Stimulated activated memory B cell treated with anti-CD40 and anti-IgM and Interleukin-4, amounts not matched to agents 10 μg/mL and 1 μg/mL and 100 μg/mL, for 72 hours (primary cell): ENCODE results near the gene OR4F17.
"Not testable (repeated sequence)": the region's sequence is repeated elsewhere in the genome, so short reads cannot be mapped to it uniquely, and the experiment has no call there.

Source experiments
- ATAC-seq: fragments of 150-1000 bp; cut with Tn5 transposase; 2 replicates; pipeline ENCODE4 v1.10.0; 2021
- H3K27ac Mint-ChIP-seq: one replicate; pipeline ENCODE4 v1.8.0; 2022; ENCODE audit warnings: mild to moderate bottlenecking, mixed read lengths
- H3K27me3 Mint-ChIP-seq: one replicate; pipeline ENCODE4 v1.8.0; 2022; ENCODE audit warnings: mixed read lengths
- H3K36me3 Mint-ChIP-seq: one replicate; pipeline ENCODE4 v1.8.0; 2022; ENCODE audit warnings: mixed read lengths
- H3K4me1 Mint-ChIP-seq: one replicate; pipeline ENCODE4 v1.8.0; 2022; ENCODE audit warnings: mixed read lengths
- H3K4me3 Mint-ChIP-seq: one replicate; pipeline ENCODE4 v1.8.0; 2022; ENCODE audit warnings: mild to moderate bottlenecking, moderate library complexity, mixed read lengths
- H3K9me3 Mint-ChIP-seq: one replicate; pipeline ENCODE4 v1.8.0; 2022; ENCODE audit warnings: mixed read lengths

OR4F17 gene

DNA sequence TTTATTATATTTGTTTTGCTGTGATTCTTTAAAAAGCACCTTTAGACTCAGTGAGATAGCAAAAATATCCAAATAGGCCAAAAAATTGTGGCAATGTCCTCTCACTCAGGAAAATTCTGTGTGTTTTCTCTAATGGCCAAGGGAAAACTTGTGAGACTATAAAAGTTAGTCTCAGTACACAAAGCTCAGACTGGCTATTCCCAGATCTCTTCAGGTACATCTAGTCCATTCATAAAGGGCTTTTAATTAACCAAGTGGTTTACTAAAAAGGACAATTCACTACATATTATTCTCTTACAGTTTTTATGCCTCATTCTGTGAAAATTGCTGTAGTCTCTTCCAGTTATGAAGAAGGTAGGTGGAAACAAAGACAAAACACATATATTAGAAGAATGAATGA, at the start of gene OR4F17:
OR4F17 (plus strand) TSS at position 301 of the 400 bp plus-strand sequence. CDS start 3,575 bp downstream, outside the sequence.
- not testable (repeated sequence) for ATAC-seq, H3K27ac Mint-ChIP-seq, H3K4me1 Mint-ChIP-seq, H3K36me3 Mint-ChIP-seq, H3K27me3 Mint-ChIP-seq, H3K4me3 Mint-ChIP-seq, H3K9me3 Mint-ChIP-seq

DNA sequence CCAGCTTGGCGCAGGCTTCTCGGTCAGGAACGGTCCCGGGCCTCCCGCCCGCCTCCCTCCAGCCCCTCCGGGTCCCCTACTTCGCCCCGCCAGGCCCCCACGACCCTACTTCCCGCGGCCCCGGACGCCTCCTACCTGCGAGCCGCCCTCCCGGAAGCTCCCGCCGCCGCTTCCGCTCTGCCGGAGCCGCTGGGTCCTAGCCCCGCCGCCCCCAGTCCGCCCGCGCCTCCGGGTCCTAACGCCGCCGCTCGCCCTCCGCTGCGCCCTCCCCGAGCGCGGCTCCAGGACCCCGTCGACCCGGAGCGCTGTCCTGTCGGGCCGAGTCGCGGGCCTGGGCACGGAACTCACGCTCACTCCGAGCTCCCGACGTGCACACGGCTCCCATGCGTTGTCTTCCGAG, 36.1 kb upstream of the OR4F17 start:
- H3K9me3 Mint-ChIP-seq, H3K4me1 Mint-ChIP-seq, H3K4me3 Mint-ChIP-seq, H3K27me3 Mint-ChIP-seq, H3K36me3 Mint-ChIP-seq, ATAC-seq, H3K27ac Mint-ChIP-seq: not testable (repeated sequence)

DNA sequence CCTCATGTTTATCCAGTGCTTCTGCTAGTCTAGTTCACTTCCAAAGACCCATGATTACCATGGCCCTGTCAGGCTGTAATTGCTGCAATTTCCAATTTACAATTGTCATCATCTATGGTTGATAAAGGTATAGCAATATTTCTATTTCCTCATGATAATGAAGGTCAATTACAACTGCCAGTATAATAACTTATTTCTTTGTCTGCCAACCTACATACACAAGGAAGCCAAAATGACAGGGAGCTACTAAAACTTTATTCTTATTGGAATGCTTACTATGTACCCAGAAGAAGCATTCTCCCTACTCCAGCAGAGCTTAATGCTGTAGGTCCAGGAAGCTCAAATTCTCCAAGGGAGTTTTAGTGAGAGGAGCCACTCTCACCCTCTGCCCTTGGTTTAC, 24.0 kb upstream of the OR4F17 start:
- ATAC-seq, H3K4me1 Mint-ChIP-seq, H3K27ac Mint-ChIP-seq, H3K36me3 Mint-ChIP-seq, H3K9me3 Mint-ChIP-seq, H3K27me3 Mint-ChIP-seq, H3K4me3 Mint-ChIP-seq: not testable (repeated sequence)

DNA sequence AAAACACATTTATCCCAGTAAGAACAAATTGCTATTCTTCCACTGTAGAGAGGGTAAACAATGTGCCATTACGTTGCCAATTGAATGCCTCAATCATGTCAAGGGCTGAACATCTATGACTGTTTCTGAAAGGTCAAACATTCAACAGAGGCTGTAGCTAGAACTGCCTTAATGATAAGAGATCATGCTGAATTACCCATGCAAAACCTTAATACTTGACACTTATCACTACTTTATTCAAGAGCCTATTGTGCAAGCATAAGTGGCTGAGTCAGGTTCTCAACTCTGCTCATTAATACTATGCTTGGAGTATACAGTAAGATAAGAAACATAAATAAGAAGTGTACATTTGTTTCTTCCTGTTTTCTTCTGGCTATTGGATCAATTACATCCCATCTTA, 23.3 kb upstream of the OR4F17 start:
- not testable (repeated sequence) for H3K4me1 Mint-ChIP-seq, H3K4me3 Mint-ChIP-seq, ATAC-seq, H3K27ac Mint-ChIP-seq, H3K36me3 Mint-ChIP-seq, H3K9me3 Mint-ChIP-seq, H3K27me3 Mint-ChIP-seq

DNA sequence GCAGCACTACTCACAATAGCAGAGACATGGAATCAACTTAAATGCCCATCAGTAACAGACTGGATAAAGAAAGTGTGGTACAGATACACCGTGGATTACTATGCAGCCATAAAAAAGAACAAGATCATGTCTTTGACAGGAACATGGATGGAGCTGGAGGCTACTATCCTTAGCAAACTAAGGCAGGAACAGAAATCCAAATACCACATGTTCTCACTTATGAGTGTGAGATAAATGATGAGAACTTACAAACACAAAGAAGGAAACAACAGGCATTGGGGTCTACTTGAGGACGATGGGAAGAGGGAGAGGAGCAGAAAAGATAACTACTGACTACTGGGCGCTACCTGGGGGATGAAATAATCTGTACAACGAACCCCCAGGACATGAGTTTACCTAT, 16.2 kb upstream of the OR4F17 start:
- H3K4me3 Mint-ChIP-seq, ATAC-seq, H3K27me3 Mint-ChIP-seq, H3K36me3 Mint-ChIP-seq, H3K9me3 Mint-ChIP-seq, H3K4me1 Mint-ChIP-seq, H3K27ac Mint-ChIP-seq: not testable (repeated sequence)

DNA sequence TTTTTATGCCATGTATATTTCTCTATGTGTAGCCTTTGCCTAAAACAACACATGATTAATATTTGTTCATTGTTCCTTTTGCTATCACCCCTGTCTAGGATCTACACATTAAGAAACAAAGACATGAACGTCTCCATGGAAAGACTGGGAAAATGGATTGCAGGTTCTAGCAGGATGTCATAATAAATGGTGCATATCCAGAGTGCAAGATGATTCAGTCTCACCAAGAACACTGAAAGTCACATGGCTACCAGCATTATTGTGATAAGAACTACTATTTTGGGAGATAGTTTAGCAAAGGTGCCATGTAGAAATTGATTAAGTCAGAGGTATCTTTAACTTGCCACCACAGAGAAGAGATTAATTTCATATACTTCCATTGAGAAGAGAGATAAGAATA, 12.1 kb upstream of the OR4F17 start:
- not testable (repeated sequence) for H3K4me3 Mint-ChIP-seq, H3K4me1 Mint-ChIP-seq, H3K27me3 Mint-ChIP-seq, H3K27ac Mint-ChIP-seq, ATAC-seq, H3K9me3 Mint-ChIP-seq, H3K36me3 Mint-ChIP-seq

GRCh38 chr19:97647-98046, 9.3 kb upstream of the OR4F17 start:
- not testable (repeated sequence) for H3K27ac Mint-ChIP-seq, H3K4me3 Mint-ChIP-seq, H3K9me3 Mint-ChIP-seq, H3K36me3 Mint-ChIP-seq, H3K27me3 Mint-ChIP-seq, H3K4me1 Mint-ChIP-seq, ATAC-seq

DNA sequence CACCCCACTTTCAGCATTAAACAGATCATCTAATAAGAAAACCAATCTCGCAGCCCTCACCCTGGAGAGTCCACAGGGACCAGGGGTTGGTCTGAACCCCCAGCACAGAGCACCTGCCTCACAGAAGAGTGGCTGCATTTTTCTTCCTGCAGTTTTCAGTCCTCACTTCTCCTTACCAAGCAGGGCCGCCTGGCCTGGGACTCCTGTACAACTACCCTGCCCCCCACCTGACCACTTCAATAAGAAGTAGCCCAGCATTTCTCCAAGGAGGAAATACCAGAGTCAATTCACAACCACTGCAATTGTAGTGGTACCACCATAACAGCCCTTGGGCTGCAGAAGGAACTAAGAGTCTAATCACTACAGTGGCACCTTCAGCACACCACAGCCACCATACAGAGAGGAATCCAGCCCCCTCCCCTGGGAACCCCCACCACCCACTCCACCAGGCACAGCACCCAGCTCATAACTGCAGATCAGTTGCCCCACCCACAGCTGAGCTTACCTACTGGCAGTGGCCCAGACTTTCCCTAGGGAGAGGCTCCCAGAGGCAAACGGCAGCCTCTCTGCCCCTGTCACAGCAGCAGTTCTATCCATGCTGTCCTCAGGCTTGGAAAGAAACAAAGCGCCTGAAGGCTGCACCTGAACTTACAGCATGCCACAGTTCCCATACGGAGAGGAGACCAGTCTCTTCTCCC, 13.7 kb downstream of the OR4F17 start:
- not testable (repeated sequence) for H3K27ac Mint-ChIP-seq, H3K4me3 Mint-ChIP-seq, H3K36me3 Mint-ChIP-seq, H3K4me1 Mint-ChIP-seq, H3K9me3 Mint-ChIP-seq, H3K27me3 Mint-ChIP-seq
- ATAC-seq, result peak; percentile 39
